ENCODE results near the gene CTNNBIP1. TPM values are rescaled to one million over a fixed set of nuclear protein-coding genes. Genes with fewer than 3 reads are reported as not detected.

The CTNNBIP1 gene
- total RNA-seq, 3 donors from 2014 or later (not counting 1 experiment from before 2014, with no cell fraction given) = 26.4 to 31.0 (median 29.8) TPM

DNA sequence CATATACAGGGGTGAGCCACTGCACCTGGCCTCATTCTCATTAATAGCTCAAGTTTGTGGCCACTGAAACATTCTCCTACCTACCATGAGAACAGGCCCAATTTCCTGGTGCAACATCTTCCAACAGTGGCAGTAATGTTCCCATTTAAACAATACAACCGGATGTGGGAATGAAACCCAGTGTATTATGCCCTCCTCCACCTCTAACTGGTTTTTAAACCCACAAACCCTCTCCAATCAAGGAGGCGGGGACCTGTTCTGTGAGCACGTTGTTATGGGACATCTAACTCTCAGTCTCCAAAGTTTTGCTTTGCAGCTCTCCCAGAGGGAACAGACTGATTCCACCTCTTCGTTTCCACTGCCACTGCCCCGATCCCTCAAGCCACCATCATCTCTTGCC lies 2.6 kb downstream of the CTNNBIP1 start:
- Histone ChIP-seq H3K27ac (ENCODE audit: low read length) (no peak overlapping the region), H3K36me3 (ENCODE audit: control insufficient read depth, insufficient read depth, low read length) (no peaks in the 10 kb centered on the region), H3K4me3 (ENCODE audit: low read length) (no peak overlapping the region), H3K27me3 (ENCODE audit: control insufficient read depth, insufficient read depth, low read length) (no peaks in the 10 kb centered on the region), H3K9me3 (ENCODE audit: control insufficient read depth, insufficient read depth, low read length) (no peaks in the 10 kb centered on the region), H3K4me1 (ENCODE audit: control insufficient read depth, insufficient read depth, low read length) (peaks cover 22% of the 10 kb centered on the region)
- no peak overlapping the region for H3K4me3 Mint-ChIP-seq
- H3K27ac Mint-ChIP-seq = peak overlapping the region in 1 of 2 donors; percentile 24
- peaks cover 48 to 65% of the 10 kb centered on the region in 2 donors for H3K4me1 Mint-ChIP-seq
- intact Hi-C loops (cut with micrococcal nuclease) = no loop called here
- TF ChIP-seq CTCF (IDR thresholded peaks at IDR 0.05) = no peak
- H3K27me3 Mint-ChIP-seq (ENCODE audit: low read depth in 2 of 2) = no peaks in the 10 kb centered on the region
- DNase-seq = no peak
- 93% methylated on average over 5 of the region's 5 CpGs for WGBS (ENCODE audit: insufficient coverage)
- no peaks in the 10 kb centered on the region for H3K36me3 Mint-ChIP-seq
- no peaks in the 10 kb centered on the region for H3K9me3 Mint-ChIP-seq
- no peak for ATAC-seq

DNA sequence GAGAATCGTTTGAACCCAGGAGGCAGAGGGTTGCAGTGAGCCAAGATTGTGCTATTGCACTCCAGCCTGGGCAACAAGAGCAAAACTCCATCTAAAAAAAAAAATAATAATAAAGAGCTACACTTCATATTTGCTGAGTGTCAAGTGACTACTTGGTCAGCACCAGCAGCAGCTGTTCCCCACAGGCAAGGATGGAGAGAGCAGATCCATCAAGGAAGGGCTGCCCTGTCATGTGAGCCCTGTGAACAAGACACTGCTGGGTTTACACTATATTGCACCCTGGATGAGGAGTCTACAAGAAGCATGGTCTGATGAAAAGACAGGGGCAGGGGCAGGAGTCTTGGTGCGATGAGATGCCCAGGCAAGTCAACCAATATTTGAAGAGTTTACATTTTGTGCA lies 3.6 kb downstream of the CTNNBIP1 start:
- Mint-ChIP-seq H3K9me3 (no peaks in the 10 kb centered on the region), H3K36me3 (no peaks in the 10 kb centered on the region), H3K4me1 (peaks cover 42 to 59% of the 10 kb centered on the region in 2 donors), H3K27ac (no peak overlapping the region), H3K4me3 (no peak overlapping the region), H3K27me3 (ENCODE audit: low read depth in 2 of 2) (no peaks in the 10 kb centered on the region)
- DNase-seq (no peak), ATAC-seq (no peak)
- no peak overlapping the region for H3K27ac ChIP-seq (ENCODE audit: low read length)
- H3K4me3 ChIP-seq (ENCODE audit: low read length) = no peak overlapping the region
- WGBS (ENCODE audit: insufficient coverage) = 92% methylated on average over 2 of the region's 2 CpGs
- intact Hi-C loops (cut with micrococcal nuclease) = no loop called here
- H3K27me3 ChIP-seq (ENCODE audit: control insufficient read depth, insufficient read depth, low read length) = no peaks in the 10 kb centered on the region
- no peak for TF ChIP-seq CTCF (IDR thresholded peaks at IDR 0.05)
- peaks cover 26% of the 10 kb centered on the region for H3K4me1 ChIP-seq (ENCODE audit: control insufficient read depth, insufficient read depth, low read length)
- H3K36me3 ChIP-seq (ENCODE audit: control insufficient read depth, insufficient read depth, low read length) = no peaks in the 10 kb centered on the region
- H3K9me3 ChIP-seq (ENCODE audit: control insufficient read depth, insufficient read depth, low read length) = no peaks in the 10 kb centered on the region

- no peaks in the 10 kb centered on the region for H3K27me3 ChIP-seq (ENCODE audit: control insufficient read depth, insufficient read depth, low read length)
- no peak for ATAC-seq
- no peak for DNase-seq
- intact Hi-C loops (cut with micrococcal nuclease) = no loop called here
- WGBS (ENCODE audit: insufficient coverage) = 70% methylated on average over 4 of the region's 4 CpGs
- no peak overlapping the region for H3K27ac ChIP-seq (ENCODE audit: low read length)
- H3K9me3 ChIP-seq (ENCODE audit: control insufficient read depth, insufficient read depth, low read length) = no peaks in the 10 kb centered on the region
- no peak overlapping the region for H3K4me3 ChIP-seq (ENCODE audit: low read length)
- peaks cover 27% of the 10 kb centered on the region for H3K4me1 ChIP-seq (ENCODE audit: control insufficient read depth, insufficient read depth, low read length)
- TF ChIP-seq CTCF (IDR thresholded peaks at IDR 0.05) = no peak
- Mint-ChIP-seq H3K4me1 (peaks cover 46 to 61% of the 10 kb centered on the region in 2 donors), H3K36me3 (no peaks in the 10 kb centered on the region), H3K27ac (peak overlapping the region in 1 of 2 donors; percentile 48), H3K27me3 (ENCODE audit: low read depth in 2 of 2) (no peaks in the 10 kb centered on the region), H3K9me3 (no peaks in the 10 kb centered on the region), H3K4me3 (no peak overlapping the region)
- no peaks in the 10 kb centered on the region for H3K36me3 ChIP-seq (ENCODE audit: control insufficient read depth, insufficient read depth, low read length)
Observed at GRCh38 chr1:9905010-9905409, 5.1 kb downstream of the CTNNBIP1 start.

DNA sequence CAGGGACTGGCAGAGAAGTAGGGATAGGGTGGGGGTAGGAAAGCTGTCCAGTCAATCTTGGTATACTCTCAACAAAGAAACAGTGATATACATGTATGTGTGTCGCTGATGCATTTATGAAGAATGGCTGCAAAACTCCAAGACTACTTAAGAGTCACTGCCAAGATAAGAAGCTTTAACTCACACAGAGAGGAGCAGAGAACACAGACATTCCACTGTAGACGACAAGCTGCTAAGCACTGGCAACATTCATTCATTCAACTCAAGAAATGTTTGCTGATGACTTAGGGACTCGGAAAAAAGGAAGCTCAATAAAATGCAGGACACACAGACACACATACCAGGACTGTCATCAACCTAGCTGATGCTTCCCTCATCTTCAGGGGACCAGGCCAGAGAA lies 5.5 kb downstream of the CTNNBIP1 start:
- H3K4me1 ChIP-seq (ENCODE audit: control insufficient read depth, insufficient read depth, low read length) = peaks cover 30% of the 10 kb centered on the region
- Mint-ChIP-seq H3K9me3 (no peaks in the 10 kb centered on the region), H3K27ac (peak overlapping the region in 1 of 2 donors; percentile 48), H3K27me3 (ENCODE audit: low read depth in 2 of 2) (no peaks in the 10 kb centered on the region), H3K36me3 (no peaks in the 10 kb centered on the region), H3K4me1 (peaks cover 46 to 59% of the 10 kb centered on the region in 2 donors), H3K4me3 (no peak overlapping the region)
- WGBS (ENCODE audit: insufficient coverage) = 83% methylated on average over 3 of the region's 3 CpGs
- H3K27me3 ChIP-seq (ENCODE audit: control insufficient read depth, insufficient read depth, low read length) = no peaks in the 10 kb centered on the region
- DNase-seq (no peak), ATAC-seq (no peak)
- no peaks in the 10 kb centered on the region for H3K9me3 ChIP-seq (ENCODE audit: control insufficient read depth, insufficient read depth, low read length)
- no peak overlapping the region for H3K27ac ChIP-seq (ENCODE audit: low read length)
- no peak for TF ChIP-seq CTCF (IDR thresholded peaks at IDR 0.05)
- intact Hi-C loops (cut with micrococcal nuclease) = no loop called here
- H3K4me3 ChIP-seq (ENCODE audit: low read length) = no peak overlapping the region
- no peaks in the 10 kb centered on the region for H3K36me3 ChIP-seq (ENCODE audit: control insufficient read depth, insufficient read depth, low read length)
